ENCODE measurements around the gene DRD1. TPM values are rescaled to one million over a fixed set of nuclear protein-coding genes. Genes with fewer than 3 reads are reported as not detected.
A peak's percentile ranks its signal among the peaks of the same experiment; 100 is the strongest.

Gene DRD1
- total RNA-seq, 1 experiment from 2014 or later, result 0.54 TPM

DNA sequence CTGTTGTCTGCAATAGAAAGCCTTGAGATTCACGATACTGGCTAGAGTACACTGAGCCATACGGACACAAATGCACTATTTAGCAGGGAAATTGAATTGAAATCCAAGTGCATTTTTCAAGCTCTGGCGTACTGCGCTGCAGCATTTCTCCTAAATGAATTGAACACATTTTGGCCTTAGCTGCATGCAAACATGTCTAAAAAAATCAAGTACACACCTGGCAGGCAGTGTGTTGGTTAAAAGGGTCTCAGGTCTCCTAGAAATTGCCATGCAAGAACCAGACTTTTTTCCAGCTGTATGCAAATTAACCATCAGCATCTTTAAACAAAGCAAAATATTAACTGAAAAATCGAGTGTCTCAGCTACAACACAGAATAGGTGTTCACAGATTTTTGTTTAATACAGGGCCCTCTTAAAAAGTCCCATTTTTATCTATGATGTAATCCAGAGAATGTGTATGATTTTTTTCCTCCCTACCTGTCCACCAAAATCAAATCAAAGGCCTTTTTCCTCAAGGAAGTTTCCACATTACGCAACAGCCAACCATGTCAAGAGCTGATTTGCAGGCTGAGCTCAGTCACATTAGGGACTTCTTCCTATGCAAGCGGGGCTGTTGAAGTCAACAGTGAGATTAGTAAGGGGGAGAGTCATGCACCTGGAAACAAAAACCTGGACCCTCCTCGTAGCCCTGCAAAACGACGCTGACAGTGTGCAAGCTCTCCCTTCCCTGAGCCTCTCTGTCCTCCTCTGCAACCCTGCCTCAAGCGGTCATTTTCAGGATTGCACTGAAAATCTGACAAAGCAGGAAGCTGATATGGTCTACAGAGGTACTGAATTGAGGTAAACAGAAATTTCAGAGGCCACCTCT lies 20.3 kb upstream of the DRD1 start:
- TF ChIP-seq POLR2A (IDR thresholded peaks at IDR 0.05; ENCODE audit: borderline replicate concordance, extremely low read depth, insufficient read depth, insufficient read length) (no peak), CEBPB (IDR thresholded peaks at IDR 0.05; ENCODE audit: low read depth) (peak; percentile 86), RAD21 (IDR thresholded peaks at IDR 0.05; ENCODE audit: low read depth) (peak; percentile 41; the same call in 1 of the 2 replicates), CTCF (IDR thresholded peaks at IDR 0.05 in 2 of 3, conservative IDR thresholded peaks at IDR 0.05 in 1 of 3; ENCODE audit: borderline replicate concordance in 1 of 3, insufficient read depth in 1 of 3, low read depth in 2 of 3, low read length in 2 of 3) (peak; percentile 20 to 80 (median 69); a peak in 5 of 6 replicates)
- ChIA-PET RAD21 (ENCODE audit: low non-redundant PET in 1 of 2, low total read pairs in 2 of 2, uncharacterized antibody in 2 of 2, unreplicated experiment in 2 of 2) (no interaction called here), CTCF (interaction anchor here (0.6 to 2.0 kb wide), 14 partner anchors 11 to 570 kb away, joined by 3 to 8 read pairs (median 4); partner anchors contain the start of gene SFXN1), POLR2A (no interaction called here)
- intact Hi-C loops (cut with micrococcal nuclease), result no loop called here
- DNase-seq (ENCODE audit: low read depth, low spot score) (peak; percentile 41), ATAC-seq (peak; percentile 96)
- Histone ChIP-seq H3K4me3 (replicated peaks in 1 of 2; ENCODE audit: low read depth in 1 of 2, low read length in 2 of 2) (no peak overlapping the region), H3K9ac (ENCODE audit: low read length) (no peak overlapping the region), H3K27me3 (ENCODE audit: insufficient read depth, low read length) (no peaks in the 10 kb centered on the region), H3K27ac (ENCODE audit: low read depth, low read length) (no peak overlapping the region), H3K36me3 (ENCODE audit: control insufficient read depth in 1 of 2, insufficient read depth in 2 of 2, low read length in 2 of 2) (no peaks in the 10 kb centered on the region), H3K9me3 (ENCODE audit: control insufficient read depth in 1 of 2, insufficient read depth in 1 of 2, low read depth in 1 of 2, low read length in 2 of 2) (no peaks in the 10 kb centered on the region), H4K20me1 (ENCODE audit: insufficient read depth) (no peaks in the 10 kb centered on the region), H3K4me1 (ENCODE audit: control insufficient read depth in 1 of 2, insufficient read depth in 2 of 2, low read length in 2 of 2) (peaks cover 7% of the 10 kb centered on the region in 2 experiments; a peak in 2 of 4 replicates), H2AFZ (ENCODE audit: low read depth, low read length, poor library complexity, severe bottlenecking) (peak overlapping the region; percentile 85), H3K4me2 (ENCODE audit: low read length) (peak overlapping the region; percentile 33; the same call in 1 of the 2 replicates), H3K9me2 (ENCODE audit: insufficient read depth) (no peaks in the 10 kb centered on the region), H3K79me2 (ENCODE audit: insufficient read depth, low read length) (no peaks in the 10 kb centered on the region)
- no TSS peak for BruUV-seq (replicated peaks)

GRCh38 chr5:175463641-175464040 lies 19.7 kb upstream of the DRD1 start:
- Histone ChIP-seq H3K4me3 (replicated peaks in 1 of 2; ENCODE audit: low read depth in 1 of 2, low read length in 2 of 2) (no peak overlapping the region), H3K9me2 (ENCODE audit: insufficient read depth) (no peaks in the 10 kb centered on the region), H3K9me3 (ENCODE audit: control insufficient read depth in 1 of 2, insufficient read depth in 1 of 2, low read depth in 1 of 2, low read length in 2 of 2) (no peaks in the 10 kb centered on the region), H3K4me2 (ENCODE audit: low read length) (no peak overlapping the region), H3K36me3 (ENCODE audit: control insufficient read depth in 1 of 2, insufficient read depth in 2 of 2, low read length in 2 of 2) (no peaks in the 10 kb centered on the region), H3K79me2 (ENCODE audit: insufficient read depth, low read length) (no peaks in the 10 kb centered on the region), H3K27ac (ENCODE audit: low read depth, low read length) (no peak overlapping the region), H4K20me1 (ENCODE audit: insufficient read depth) (no peaks in the 10 kb centered on the region), H3K4me1 (ENCODE audit: control insufficient read depth in 1 of 2, insufficient read depth in 2 of 2, low read length in 2 of 2) (peaks cover 7% of the 10 kb centered on the region in 2 experiments; a peak in 2 of 4 replicates), H3K27me3 (ENCODE audit: insufficient read depth, low read length) (no peaks in the 10 kb centered on the region), H3K9ac (ENCODE audit: low read length) (no peak overlapping the region), H2AFZ (ENCODE audit: low read depth, low read length, poor library complexity, severe bottlenecking) (no peak overlapping the region)
- intact Hi-C loops (cut with micrococcal nuclease), result no loop called here
- TF ChIP-seq CEBPB (IDR thresholded peaks at IDR 0.05; ENCODE audit: low read depth), result no peak
- TF ChIP-seq FOSL1 (IDR thresholded peaks at IDR 0.05; ENCODE audit: low read depth), result no peak
- TF ChIP-seq YY1 (IDR thresholded peaks at IDR 0.05; ENCODE audit: extremely low read depth, insufficient replicate concordance, low read depth, low read length), result no peak
- TF ChIP-seq POLR2AphosphoS5 (IDR thresholded peaks at IDR 0.05; ENCODE audit: low read depth, low read length), result no peak
- CTCF ChIA-PET, result interaction anchor here (1.3 to 2.0 kb wide), 5 partner anchors 12 to 527 kb away, joined by 3 to 8 read pairs (median 4); partner anchors contain the start of gene SFXN1
- RAD21 ChIA-PET (ENCODE audit: low non-redundant PET in 1 of 2, low total read pairs in 2 of 2, uncharacterized antibody in 2 of 2, unreplicated experiment in 2 of 2), result no interaction called here
- ATAC-seq (no peak), DNase-seq (ENCODE audit: low read depth, low spot score) (no peak)
- POLR2A ChIA-PET, result no interaction called here
- BruUV-seq (replicated peaks), result no TSS peak

Data from HCT116 (cell line).